HG02610 (cell line): ENCODE results near the gene DIRAS1.

Experiments used
- ATAC-seq: cut with Tn5 transposase; IDR thresholded peaks from one replicate; pipeline ENCODE4 v1.9.1; 2021; ENCODE audit warnings: mild to moderate bottlenecking, moderate library complexity; ENCODE audit not compliant: unreplicated experiment

DIRAS1 gene

DNA sequence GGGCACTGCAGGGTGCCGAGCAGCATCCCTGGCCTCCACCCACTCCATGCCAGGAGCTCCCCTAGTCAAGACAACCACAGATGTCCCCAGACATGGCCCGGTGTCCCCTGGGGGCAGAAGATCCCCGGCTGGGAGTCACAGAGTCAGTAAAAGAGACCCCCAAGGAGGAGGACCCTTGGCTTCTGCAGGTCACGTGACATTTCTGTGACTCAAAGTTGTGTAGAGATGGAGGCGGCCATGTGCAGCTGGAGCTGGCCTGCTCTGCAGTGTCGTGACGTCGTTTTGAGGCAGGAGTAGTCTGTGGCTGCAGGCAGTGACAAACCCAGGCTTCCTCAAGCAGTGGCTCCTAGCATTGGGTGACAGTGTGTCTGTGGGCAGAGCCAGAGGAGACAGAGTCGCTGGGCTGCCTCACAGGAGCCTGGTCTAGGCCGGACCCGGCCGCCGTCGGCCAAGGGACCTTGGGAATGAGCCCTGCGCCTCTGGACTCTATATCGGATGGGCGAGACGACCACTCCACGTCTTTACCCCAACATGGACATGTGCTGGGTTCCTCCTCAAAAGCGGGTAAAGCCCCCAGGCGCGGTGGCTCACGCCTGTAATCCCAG, 7.7 kb upstream of the DIRAS1 start:
- ATAC-seq, result no peak

- no peak for ATAC-seq
Measured at GRCh38 chr19:2727640-2727944, 6.4 kb upstream of the DIRAS1 start.

DNA sequence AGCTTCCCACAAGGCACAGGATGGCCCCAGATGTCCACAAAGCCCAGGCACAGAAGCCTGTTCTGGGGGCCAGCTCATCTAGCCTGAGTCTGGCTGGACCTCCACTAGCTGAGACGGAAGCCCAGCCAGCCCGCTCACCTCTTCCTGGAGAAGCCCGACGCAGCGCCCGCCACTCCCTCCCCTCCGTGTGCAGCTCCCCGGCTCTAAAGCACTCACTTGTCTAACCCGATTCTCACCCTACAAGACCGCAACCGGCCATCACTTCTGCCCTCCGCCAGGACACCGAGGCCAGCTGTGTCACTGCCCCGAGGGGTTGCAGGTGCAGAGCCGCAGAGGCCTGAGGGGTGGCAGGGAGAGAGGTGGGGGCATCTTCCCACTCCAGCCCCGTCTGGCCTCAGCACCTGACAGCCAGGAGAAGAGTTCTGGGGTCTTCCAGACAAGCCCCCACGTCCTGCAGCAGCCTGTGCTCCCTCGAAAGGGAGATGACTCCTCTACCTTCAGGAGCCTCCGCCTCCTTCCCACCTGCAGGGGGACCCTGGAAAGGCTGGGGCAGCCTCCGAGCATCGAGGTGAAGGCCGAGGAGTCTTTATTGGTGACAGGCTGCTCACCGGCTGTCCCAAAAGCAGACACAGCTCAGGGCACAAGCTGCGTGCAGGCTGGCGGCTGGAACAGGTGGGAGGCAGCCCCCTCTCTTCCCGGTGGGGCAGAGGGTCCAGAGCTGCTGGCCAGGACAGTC, 5.9 kb upstream of the DIRAS1 start:
- no peak for ATAC-seq

DNA sequence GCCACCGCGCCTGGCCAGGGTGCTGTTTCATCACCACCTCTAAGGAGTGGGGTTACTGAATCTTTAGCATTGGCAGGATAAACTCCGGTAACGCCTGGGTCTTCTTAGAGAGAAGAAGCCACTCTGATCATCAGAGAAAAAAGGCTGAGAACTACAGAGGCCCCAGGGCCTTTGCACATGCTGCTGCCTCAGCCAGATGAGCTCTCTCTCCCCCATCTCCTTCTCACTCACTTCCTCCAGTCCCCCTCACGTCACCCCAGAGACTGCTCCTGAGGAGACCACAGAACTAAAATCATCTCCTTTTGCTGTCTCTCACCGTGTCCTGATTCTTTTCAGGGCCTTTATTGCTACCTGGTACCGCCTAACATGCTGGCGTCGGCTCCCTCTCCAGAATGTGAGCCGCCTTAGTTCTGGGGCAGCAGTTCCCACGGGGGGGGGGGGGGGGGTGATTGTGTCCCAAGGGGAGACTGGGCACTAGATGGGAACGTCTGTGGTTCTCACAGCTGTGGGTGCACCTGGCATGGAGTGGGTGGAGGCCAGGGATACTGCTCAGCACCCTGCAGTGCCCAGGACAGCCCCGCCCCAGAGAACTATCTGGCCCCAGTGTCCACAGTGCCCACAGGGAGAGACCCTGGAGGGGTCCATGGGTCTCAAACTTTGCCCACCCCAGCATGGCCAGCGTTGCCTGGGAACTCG, 5.1 kb upstream of the DIRAS1 start:
- ATAC-seq, result no peak

DNA sequence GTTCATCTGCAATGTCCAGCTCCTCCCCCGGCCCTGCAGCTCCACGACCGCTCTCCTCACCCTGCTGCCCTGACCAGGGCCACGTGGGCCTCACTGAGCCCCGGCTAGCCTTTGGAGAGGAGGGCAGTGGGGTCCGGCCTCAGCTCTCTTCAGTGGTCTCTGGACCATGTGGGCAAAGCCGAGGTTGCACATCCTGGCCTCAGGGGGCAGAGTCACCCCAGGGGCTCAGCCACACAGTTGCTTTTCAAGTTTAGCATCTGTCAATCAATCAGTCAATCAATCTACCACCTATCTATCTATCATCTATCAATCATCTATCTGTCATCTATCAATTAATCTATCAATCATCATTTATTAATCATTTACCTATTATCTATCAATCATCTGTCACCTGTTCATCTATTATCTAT, 3.0 kb upstream of the DIRAS1 start:
- no peak for ATAC-seq

DNA sequence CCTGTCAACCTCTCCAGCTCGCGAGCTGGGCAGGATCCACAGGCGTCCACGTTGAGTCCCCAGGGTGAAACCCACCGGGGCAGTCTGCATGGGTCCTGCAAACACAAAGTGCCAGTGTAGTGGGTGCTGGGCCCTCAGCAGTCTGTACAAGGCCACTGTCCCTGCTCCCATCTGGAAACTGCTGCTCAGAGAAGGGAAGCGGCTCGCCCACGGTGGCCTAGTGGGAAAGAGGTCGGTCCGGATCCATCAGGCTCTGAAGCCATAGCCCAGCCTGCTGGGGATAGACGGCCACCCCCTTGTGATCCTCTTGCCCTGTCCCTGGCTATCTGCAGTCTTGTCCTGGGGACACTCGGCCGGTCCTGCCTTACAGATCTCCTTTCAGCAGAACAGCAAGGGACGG, 2.6 kb upstream of the DIRAS1 start:
- ATAC-seq, result no peak

DNA sequence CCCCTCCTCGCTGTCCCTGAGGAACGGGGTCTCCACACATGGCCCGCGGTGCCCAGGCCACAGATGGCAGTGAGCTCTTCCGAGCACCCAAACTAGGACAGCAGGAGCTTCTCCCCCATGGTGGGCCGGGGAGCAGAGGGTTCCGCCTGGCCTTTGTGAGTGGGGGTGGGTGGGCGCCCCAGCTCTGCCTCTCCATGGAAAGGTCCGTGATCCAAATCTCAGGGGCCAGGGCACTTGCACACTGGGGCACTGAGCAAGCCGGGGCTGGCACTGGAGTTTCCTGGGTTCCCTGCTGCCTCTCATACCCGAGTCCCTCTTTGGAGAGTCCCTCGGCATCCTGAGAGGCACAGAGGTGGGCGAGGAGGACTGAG, 2.2 kb upstream of the DIRAS1 start:
- ATAC-seq, result no peak

DNA sequence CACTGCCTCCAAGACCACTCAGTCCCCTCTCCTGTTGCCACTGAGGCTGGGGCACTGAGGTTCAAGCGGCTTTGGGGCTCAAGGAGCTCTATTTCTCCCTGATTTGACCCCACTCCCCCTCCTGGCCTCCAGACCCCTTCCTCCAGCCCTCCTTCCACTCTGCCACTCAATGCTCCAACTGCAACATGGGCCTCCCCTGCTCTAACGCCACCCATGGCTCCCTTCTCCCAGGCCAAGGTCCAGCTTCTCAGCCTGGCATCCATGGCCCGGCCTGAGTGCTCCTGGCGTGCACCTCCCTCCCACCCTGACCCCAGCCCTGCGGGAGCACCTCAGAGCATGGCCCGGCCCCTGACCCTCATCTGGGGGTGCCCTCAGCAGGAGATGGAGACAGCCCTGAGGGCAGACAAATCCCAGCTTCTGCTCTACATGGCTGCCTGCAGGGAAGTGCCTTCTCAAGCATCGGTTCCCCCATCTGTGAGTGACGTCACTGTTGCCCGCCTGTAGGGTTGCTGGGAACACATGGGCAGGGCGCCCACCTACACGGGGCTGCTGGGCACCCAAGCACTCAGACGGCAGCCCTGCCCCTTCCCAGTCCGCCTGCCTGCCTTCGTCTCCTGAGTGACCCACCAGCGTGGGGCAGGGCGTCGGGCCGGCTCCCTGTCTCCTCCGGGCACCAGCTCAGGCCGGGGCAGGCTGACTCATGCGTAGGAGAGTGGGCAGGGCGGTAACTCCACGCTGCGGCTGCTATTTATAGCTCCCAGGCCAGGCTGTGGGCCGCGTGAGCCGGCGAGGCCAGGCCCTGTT, 1.6 kb upstream of the DIRAS1 start:
- no peak for ATAC-seq

GRCh38 chr19:2721570-2722540, 683 bp upstream of the DIRAS1 start:
- ATAC-seq, result no peak

- ATAC-seq, result no peak
Measured at GRCh38 chr19:2719920-2720776, 1.0 kb downstream of the DIRAS1 start.

- ATAC-seq, result no peak
Measured at GRCh38 chr19:2719232-2719735, 1.9 kb downstream of the DIRAS1 start.

DNA sequence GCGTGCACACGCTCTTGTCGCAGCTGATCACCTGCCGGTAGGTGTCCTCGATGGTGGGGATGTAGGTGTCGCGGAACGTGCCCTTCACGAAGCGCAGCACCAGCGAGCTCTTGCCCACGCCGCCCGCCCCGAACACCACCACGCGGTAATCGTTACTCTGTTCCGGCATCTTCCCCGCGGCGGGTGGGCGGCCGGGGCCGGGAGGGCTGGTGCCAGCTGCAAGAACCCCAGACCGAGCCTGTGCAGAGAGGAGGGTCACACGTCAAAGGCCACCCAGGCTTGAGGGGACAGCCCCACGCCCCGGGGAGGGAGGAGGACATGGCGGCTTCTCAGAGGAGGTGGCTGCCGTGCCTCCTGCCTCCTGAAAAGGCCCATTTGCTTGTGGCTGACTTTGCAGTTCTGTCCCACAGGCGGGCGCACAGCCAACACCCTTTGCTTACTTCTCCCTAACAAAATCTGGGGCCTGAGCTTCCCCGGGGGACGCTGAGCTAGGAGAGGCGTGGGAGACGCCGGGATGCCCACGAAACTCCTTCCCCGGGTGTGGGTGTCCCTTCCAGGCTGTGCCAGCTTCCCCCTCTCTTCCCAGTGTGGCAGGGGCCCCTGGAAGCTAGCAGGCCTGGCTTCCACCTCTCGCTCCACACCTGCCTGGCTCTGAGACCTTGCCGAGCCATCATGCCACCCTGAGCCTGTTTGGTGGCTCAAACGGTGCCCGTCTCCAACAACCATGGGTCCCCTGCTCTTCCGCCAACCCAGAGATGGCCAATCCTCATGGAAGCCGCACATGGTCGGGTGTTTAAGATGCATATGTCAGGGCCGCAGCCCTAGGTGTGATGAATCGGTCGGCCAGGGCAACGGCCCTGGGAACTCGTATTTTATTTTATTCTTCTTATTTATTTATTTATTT, 3.3 kb downstream of the DIRAS1 start:
- ATAC-seq, result no peak

DNA sequence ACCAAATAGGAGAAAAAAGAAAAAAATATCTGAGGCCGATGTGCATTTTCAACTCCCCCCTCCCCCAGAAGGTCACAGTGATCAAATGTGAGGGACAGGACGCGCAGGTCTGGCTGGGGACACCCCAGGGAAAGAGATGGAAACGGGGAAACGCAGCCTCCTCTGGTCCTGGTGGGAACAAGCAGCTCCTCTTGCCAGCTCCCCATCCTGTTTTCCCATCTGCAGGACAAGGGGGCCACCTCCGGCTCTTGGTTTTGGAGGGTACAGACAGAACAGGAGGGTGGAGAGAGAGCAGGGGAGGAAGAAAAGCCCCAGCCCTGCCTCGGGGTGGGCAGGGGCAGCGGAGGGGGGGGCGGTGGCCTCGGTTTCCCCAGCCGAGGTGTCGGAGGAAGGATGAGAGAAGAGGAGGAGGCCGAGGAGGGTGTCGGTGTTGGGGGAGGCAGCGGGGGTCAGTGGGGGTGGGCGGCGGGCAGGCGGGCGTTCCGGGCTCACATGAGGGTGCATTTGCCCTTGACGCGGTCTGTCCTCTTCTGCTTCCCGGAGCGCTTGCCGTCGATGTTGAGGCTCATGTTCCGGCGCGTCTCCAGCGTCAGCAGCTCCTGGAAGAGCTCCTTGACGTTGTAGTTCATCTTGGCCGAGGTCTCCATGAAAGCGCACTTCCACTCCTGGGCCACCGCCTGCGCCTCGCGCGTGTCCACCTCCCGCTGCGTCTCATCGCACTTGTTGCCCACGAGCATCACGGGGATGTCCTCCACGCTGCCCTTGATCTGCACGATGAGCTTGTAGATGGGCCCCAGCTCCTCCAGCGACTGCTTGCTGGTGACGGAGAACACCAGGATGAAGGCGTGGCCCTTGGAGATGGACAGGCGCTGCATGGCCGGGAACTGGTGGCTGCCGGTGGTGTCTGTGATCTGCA, 4.2 kb downstream of the DIRAS1 start:
- ATAC-seq, result no peak

DNA sequence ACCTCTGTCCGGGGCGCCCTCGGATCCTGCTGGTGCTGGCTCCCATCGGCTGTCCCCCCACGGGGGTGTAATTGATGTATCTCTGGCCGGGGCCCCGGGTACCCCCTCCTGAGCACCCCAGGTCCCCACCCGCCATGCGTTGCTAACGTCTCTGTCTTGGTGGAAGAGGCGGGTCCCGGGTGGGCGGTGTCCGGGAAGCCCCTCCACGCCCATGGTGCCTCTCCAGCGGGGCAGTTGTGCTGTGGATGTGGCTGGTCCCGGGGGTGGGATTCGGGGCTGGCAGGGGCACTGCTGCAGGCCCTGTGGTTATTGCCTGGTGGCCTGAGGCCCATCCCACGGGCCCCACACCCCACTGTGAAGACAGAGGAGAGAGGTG, 4.9 kb downstream of the DIRAS1 start:
- no peak for ATAC-seq

DNA sequence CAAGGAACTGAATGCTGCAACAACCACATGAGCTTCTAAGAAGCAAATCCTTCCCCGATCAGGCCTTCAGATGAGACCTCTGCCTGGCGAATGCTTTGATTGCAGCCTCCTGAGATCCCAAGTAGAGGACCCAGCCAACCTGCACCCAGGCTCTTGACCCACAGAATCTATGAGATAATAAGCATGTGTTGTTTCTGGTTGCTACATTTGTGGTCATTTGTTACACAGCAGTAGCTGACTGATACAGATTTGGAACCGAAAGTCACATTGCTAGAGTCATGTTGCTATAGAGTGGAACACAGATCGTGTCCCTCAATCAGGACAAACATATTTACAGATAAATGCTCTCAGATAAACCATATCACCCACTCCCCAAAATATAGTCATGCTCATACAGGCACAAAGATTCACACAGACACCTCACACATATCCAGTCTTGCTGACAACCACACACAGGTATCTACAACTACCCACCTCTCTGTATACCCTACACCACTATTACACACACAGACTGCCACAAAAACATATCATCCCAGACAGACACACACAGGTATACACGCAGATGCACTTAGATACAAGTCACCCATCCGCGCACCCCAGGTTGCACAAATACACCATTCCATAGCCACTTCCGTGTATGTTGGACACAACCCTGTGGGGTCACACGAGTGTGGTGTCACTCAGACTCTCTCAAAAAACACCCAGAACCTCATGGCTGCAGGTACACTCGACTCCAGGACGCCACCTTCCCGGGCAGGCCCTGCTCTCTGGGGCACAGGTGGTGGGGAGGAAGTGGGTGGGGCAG, 5.5 kb downstream of the DIRAS1 start:
- no peak for ATAC-seq

- ATAC-seq, result no peak
Measured at GRCh38 chr19:2714531-2715269, 6.5 kb downstream of the DIRAS1 start.
